Gastrocnemius medialis (tissue), 4 donors: Measurements from ENCODE around the gene ZBTB43.

ENCODE experiments used
- POLR2A ChIP-seq, 2 donors: fragments of 450-650 bp; IDR thresholded peaks; one replicate each; pipeline ENCODE4 v1.6.1; 2017; ENCODE audit warnings: antibody characterized with exemption in 2 of 2, mild to moderate bottlenecking in 2 of 2, moderate library complexity in 2 of 2
- TF ChIP-seq, protein P1 (sequence below), 5 experiments: fragments of 450-650 bp in 3 of 5; fragments of 200-600 bp in 2 of 5; sonication (generic) in 2 of 5; IDR thresholded peaks in 4 of 5; conservative IDR thresholded peaks in 1 of 5; 1 replicate in 4 of 5; 2 replicates in 1 of 5; pipeline ENCODE4 v1.5.1; 2016 to 2019; ENCODE audit warnings: antibody characterized with exemption in 5 of 5, mild to moderate bottlenecking in 3 of 5, moderate library complexity in 3 of 5

DNA sequence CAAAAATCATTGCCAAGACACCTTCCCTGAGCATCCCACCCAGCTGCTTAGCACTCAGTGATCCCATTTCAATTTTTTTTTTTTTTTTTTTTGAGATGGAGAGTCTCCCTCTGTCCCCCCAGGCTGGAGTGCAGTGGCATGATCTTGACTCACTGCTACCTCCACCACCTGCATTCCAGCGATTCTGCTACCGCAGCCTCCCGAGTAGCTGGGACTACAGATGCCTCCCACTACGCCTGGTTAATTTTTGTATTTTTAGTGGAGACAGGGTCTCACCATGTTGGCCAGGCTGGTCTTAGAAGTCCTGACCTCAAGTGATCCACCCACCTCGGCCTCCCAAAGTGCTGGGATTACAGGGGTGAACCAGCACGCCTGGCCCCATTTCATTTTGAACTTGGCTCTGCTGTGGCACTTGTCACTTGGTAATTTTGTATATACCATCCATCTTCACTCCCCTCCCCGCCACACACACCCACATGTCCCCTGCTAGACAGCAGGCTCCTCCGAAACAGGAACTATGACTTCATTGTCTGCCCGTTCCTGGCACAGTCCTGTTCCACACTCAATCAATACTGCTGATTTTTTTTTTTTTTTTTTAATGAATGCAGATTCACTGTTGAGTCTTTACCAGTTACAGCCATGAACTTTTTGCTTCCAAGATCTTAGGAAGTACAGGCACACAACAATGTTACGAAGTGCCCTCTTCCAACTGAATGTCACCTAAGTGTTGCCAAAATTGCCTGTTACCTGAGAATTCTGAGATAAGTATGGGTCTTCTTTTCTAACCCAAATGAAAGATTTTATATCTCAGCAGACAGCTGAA lies 38.3 kb downstream of the ZBTB43 start:
- TF ChIP-seq, protein P1, sequence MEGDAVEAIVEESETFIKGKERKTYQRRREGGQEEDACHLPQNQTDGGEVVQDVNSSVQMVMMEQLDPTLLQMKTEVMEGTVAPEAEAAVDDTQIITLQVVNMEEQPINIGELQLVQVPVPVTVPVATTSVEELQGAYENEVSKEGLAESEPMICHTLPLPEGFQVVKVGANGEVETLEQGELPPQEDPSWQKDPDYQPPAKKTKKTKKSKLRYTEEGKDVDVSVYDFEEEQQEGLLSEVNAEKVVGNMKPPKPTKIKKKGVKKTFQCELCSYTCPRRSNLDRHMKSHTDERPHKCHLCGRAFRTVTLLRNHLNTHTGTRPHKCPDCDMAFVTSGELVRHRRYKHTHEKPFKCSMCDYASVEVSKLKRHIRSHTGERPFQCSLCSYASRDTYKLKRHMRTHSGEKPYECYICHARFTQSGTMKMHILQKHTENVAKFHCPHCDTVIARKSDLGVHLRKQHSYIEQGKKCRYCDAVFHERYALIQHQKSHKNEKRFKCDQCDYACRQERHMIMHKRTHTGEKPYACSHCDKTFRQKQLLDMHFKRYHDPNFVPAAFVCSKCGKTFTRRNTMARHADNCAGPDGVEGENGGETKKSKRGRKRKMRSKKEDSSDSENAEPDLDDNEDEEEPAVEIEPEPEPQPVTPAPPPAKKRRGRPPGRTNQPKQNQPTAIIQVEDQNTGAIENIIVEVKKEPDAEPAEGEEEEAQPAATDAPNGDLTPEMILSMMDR (IDR thresholded peaks at IDR 0.05 in 4 of 5, conservative IDR thresholded peaks at IDR 0.05 in 1 of 5): no peak
- TF ChIP-seq POLR2A (IDR thresholded peaks at IDR 0.05): no peak
